HG03025 (cell line): ENCODE results near the gene RFX4.
"Not testable (repeated sequence)": the region's sequence is repeated elsewhere in the genome, so short reads cannot be mapped to it uniquely, and the experiment has no call there.

ENCODE experiments used
- ATAC-seq: cut with Tn5 transposase; IDR thresholded peaks from one replicate; pipeline ENCODE4 v1.9.1; 2021; ENCODE audit warnings: mild to moderate bottlenecking, moderate library complexity; ENCODE audit not compliant: unreplicated experiment, low FRiP score

RFX4 gene

GRCh38 chr12:106588771-106589170, 6.0 kb downstream of the RFX4 start:
- no peak for ATAC-seq

- ATAC-seq: no peak
Measured at GRCh38 chr12:106590601-106591000, 7.8 kb downstream of the RFX4 start.

GRCh38 chr12:106594447-106594846, 11.6 kb downstream of the RFX4 start:
- no peak for ATAC-seq

- ATAC-seq: no peak
Measured at GRCh38 chr12:106595268-106595667, 12.5 kb downstream of the RFX4 start.

- ATAC-seq: no peak
Measured at GRCh38 chr12:106598003-106598402, 15.2 kb downstream of the RFX4 start.

- no peak for ATAC-seq
Measured at GRCh38 chr12:106599302-106599701, 16.5 kb downstream of the RFX4 start.

GRCh38 chr12:106600503-106600902, 17.7 kb downstream of the RFX4 start:
- ATAC-seq: no peak

- ATAC-seq: no peak
Measured at GRCh38 chr12:106601031-106601430, 18.2 kb downstream of the RFX4 start.

- no peak for ATAC-seq
Measured at GRCh38 chr12:106601496-106601895, 18.7 kb downstream of the RFX4 start.

- ATAC-seq: no peak
Measured at GRCh38 chr12:106602076-106602475, 19.3 kb downstream of the RFX4 start.

GRCh38 chr12:106605254-106605653, 22.4 kb downstream of the RFX4 start:
- ATAC-seq: no peak

GRCh38 chr12:106620588-106620987, 37.8 kb downstream of the RFX4 start:
- not testable (repeated sequence) for ATAC-seq

GRCh38 chr12:106625976-106626375, 43.2 kb downstream of the RFX4 start:
- no peak for ATAC-seq

GRCh38 chr12:106629797-106630659, 47.2 kb downstream of the RFX4 start:
- ATAC-seq: no peak

- no peak for ATAC-seq
Measured at GRCh38 chr12:106631150-106631549, 48.3 kb downstream of the RFX4 start.

GRCh38 chr12:106631797-106632196, 49.0 kb downstream of the RFX4 start:
- ATAC-seq: no peak

GRCh38 chr12:106632797-106633450, 50.1 kb downstream of the RFX4 start:
- ATAC-seq: no peak

GRCh38 chr12:106633451-106633823, 50.6 kb downstream of the RFX4 start:
- ATAC-seq: no peak

GRCh38 chr12:106634206-106634605, 51.4 kb downstream of the RFX4 start:
- ATAC-seq: no peak

GRCh38 chr12:106643000-106643399, 60.2 kb downstream of the RFX4 start:
- ATAC-seq: no peak

- ATAC-seq: no peak
Measured at GRCh38 chr12:106644335-106645073, 61.7 kb downstream of the RFX4 start.
